Activated gamma-delta T cell treated with Interleukin-2 at 50 U/mL for 16 hours (primary cell): ENCODE measurements around the gene TMEM273.

ENCODE experiments used
- DNase-seq: peaks from one replicate; pipeline ENCODE4 v3.0.0-alpha.2; 2020

Gene TMEM273

DNA sequence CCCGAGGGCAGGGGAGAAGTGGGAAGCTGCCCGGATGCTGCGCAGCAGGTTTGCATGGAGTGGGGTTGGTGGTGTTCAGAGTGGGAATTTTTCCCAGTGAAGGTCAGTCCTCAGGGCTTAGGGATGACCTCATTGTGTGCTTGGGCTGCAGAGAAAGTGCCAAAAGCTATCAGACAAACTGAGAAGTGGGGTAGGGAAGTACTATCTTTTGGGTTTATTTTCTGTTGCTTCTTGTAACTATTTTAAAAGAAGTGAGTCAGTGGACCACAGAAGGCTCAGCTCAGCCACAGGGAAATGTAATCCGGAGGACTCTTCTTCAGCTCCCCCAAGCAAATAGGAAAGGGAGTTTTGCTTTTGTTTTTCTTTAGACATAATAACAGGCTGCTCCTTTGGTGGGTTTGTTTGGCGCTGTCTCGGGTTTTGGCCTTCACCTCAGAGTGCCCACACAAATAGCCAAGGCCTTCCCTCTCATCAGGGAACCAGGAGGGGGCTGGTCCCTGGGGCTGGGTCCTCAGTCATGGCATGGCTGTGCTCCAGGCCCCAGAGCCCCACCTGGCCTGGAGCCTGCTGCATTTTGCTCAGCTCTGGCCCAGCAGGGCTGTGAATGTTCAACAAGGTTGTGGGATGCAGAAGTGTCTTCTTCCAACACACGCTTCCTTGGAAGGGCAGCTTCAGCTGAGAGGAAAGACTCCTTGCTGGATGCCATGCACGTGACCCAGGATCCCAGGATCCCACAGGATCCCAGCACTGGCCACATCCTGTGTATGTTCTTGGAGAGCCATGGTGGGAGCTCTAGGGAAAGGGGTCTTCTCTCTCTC lies 49.0 kb downstream of the TMEM273 start:
- DNase-seq = no peak

DNA sequence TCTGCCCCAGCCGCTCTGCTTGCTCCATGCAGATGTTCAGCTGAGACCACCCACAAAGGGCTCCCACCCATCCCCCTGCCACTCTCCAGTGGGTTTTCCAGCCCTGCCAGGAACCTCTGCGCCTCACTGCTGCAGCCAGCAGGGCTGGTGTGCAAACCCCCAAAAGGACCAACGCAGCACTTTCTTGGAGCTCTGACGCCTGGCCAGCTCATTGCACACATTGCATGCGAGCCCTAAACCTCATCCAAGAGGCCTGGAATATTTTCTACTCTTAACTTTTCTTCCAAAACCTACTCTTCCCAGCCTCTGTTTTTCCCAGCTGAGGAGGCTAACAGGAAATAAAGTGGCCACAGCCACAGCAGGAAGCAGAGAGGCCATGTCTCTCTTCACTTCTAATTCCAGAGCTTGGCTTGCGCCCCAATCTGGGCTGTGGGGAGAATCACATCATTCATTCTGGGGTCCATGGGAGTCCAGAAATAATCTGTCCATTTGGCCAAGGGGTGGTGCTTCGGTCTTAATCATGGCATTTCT lies 49.8 kb downstream of the TMEM273 start:
- no peak for DNase-seq

DNA sequence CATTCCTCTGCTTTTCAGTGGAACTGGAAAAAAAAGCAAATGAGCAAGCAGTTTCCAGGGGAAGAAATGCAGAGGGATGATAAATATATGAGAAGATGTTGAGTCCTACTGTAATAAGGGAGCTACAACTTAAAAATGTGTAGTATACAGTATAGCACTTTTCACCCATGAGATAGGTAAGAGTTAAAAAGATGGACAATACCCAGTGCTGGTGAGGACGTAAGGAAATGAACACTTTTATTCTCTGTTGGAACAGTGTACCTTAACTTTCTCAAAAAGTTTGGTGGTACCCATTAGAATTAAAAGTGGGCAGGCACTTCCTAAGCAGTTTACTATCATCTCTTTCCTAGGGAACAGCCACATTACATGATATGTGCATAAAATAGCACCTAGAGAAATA lies 51.7 kb downstream of the TMEM273 start:
- DNase-seq = no peak

DNA sequence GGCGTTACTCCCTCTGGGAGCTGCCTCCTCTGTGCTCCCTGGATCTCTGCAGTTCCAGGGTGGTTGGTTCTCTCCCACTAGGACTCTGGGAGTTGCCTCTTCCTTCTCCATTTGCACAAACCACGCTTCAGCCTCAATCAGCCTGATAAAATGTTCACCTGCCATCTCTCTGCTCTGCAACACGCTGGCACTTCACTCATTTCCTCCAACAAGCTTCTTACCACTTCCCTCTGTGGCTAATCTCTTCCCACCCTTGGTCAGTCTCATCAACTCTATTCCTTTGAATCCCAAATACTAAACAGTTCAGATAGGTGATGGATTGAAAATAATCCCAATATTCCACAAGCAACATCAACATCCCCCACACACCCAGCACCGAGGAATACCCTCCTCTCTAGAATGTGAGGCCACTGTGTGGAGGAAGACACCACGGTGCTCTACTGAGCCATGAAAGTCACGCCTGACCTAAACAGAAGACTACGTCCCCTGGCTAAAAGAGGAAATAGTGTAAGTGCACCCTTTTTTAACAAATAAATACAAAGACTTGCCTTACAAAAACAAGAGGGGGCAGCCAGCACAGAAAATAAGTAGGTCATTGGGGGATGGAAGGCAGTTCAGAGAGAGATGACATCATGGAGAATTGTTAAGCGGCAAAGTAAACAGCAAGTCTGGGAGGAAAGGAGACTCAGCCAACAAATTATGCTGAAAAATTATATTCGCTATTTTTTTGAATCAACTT lies 52.4 kb downstream of the TMEM273 start:
- no peak for DNase-seq

DNA sequence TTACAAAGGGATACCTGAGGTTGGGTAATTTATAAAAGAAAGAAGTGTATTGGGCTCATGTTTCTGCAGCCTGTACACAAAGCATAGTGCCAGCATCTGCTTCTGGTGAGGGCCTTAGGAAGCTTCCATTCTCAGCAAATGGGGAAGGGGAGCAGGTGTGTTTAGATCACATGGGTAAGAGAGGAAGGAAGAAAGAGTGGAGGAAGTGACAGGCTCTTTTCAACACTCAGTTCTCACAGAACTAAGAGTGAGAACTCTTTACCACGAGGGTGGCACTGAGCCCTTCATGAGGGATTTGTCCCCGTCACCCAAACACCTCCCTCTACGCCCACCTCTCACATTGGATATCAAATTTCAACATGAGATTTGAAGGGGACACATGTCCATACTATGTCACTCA lies 53.9 kb downstream of the TMEM273 start:
- no peak for DNase-seq

DNA sequence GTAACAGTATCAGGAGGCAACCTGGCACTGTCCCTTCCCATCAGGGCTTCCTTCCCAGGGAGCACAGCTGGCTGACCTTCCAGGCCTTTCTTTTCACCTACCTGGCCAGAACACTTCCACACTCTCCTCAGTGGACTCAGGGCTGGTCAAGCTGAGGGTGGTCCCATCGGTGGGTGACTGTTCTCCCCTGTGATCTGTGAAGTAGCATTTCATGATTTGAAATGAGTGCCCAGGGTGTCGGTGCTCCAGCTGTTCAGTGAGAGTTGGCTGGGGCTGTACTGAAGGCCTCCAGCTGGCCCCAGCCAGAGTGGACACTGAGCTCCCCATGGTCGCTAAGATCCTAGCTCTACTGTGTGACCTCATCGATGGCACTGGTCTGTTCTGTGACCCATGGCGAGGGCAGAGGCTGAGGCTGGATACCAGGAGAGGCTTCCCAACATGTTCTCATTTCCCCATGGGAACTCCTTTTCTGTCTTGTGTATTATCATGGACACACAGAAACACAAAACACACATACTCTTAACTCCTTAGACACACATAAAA lies 54.4 kb downstream of the TMEM273 start, which contains the start of gene FAM170B:
Gene FAM170B (minus strand): TSS at position 316 of the 543 bp plus-strand sequence. CDS start 103 bp downstream, at position 213.
- no peak for DNase-seq

DNA sequence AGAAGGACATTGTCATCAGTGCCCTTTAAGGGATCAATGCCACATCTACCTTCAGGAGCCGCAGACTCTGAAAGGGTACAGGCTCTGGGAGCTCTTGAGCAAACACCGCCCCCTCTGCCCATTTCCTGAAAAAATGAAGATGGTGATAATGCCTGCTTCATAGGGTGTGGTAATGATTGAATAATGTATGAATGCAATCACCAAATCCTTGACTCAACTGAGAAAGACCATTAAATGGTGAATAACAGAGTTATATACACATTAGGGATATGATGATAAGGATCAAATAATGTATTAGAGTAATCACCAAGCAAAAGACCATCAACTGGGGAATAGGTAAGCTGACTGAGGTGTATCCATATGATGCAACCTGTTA lies 55.8 kb downstream of the TMEM273 start:
- DNase-seq = no peak

DNA sequence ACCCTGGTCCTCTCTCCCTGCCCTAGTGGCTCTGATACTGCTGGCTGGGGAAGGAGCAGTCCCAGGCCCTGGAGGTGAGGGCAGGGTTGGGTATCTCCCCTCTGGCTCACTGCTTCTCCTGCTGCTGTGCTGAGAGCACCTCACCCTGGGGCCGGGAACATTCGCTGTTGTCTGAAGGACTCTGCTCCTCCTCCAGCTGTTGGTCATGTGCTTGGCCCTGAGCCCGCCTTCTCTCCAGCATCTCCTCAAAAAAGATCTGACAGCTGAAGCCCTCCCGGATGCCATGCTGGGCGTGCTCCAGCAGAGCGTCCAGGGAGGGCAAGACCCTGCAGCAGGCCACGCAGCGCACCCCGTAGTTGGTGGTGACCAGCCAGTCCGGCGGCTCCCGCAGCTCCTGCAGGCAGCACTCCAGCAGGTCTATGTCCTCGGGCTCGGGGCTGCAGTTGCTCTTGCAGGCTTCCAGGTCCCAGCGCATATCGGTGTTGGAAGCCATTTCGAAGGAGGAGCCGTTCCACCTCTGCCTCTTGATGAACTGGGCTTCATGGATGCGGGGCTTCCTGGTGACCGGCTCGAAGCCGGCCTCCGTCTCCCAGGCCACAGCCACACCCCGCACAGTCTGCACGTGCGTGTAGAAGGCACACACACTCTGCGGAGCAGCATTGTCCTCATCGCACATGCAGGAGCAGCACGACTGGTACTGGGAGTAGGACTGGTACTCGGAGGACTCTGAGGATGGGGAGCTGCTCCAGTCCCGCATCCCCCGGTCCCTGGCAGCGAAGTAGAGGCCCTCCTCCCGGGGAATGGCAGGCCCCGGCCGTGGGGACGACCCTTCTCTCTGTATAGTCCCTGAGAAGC lies 56.5 kb downstream of the TMEM273 start:
- DNase-seq = no peak

DNA sequence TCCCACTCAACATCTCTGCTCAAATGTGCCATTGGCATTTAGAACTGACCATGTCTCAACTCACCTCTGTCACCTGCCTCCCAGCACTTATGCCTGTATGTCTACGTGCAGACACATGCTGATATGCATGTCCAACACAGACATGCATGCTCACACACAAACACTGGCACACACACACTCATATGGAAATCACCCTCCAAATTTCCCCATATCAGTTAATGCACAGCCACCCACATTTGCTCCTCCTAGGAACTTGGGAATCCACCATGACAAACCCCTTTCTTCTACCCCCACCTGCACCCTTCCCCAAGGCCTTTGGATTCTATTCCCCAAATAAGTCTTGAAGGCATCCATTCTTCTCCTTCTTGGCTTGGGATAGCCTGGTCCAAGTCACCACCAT lies 58.8 kb downstream of the TMEM273 start:
- no peak for DNase-seq

DNA sequence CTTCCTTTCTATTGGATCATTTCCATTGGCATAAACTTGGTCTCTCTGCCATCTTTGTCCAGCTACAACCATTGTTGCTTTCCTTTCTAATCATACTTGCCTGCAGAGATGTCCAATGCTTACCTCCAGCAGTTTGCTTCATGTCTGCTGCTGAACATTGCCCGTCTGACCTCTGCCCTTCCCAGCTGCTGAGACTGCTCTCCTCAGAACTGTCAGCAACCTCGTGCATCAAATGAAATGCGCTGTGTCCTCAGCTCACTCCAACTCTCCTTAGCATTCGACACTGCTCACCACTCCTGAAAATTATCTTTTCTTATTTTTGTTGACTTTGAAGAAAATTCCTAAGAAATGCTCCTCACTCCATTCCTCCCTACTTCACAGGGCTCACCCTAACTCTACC lies 59.3 kb downstream of the TMEM273 start:
- no peak for DNase-seq

DNA sequence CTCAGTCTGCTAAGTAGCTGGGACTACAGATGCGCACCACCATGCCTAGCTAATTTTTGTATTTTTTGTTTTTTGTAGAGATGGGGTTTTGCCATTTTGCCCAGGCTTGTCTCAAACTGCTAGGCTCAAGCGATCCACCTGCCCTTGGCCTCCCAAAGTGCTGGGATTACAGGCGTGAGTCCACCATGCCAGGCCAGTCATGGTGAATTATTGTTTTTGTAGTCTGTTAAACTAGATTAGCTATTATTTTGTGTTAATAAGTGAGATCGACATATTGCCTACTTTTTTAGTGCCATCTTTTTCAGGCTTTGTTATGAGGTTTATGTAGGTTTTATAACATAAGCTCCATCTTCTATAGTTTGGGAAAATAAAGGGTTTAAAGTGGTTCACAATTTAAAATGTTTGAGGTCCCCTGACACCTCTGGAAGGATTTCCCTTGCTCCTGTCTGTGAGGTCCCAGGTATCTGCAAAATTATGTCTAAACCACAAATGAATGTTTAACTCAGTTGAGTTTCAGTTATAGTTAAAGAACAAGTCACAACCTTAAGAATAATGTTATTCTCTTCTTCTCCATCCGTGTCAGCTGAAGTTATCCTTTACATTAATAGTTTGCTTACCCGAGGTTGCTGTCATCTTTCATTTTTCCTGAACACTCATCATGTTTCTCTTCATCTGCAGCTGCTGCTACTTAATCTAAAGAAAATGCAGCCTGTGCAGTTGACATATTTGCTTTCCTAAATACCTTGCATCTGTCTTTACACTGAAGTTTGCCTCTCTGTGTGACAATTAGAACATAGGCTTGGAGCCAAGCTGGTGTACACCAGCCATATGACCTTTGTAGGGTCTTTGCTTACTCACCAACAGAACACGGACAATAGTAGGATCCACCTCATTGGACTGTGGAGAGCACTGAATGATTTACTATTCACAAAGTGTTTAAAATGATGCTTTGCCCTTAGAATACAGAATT lies 63.9 kb downstream of the TMEM273 start:
- DNase-seq = no peak

DNA sequence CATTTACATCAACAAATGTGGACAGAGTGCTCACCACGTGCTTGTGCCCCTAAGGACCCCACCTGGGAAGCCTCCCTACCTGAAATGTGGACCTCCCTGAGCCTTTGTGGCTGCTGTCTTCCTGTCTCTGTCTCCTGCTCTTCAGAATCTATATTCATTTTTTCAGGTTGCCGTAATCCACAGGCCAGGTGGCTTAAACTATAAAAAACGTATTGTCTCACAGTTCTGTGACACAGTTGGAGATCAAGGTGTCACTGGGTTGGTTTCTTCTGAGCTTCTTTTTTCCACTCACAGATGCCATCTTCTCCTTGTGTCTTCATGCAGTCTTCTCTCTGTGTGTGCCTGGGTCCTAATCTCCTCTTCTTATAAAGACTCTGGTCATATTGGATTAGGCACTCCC lies 67.3 kb downstream of the TMEM273 start:
- DNase-seq = no peak

DNA sequence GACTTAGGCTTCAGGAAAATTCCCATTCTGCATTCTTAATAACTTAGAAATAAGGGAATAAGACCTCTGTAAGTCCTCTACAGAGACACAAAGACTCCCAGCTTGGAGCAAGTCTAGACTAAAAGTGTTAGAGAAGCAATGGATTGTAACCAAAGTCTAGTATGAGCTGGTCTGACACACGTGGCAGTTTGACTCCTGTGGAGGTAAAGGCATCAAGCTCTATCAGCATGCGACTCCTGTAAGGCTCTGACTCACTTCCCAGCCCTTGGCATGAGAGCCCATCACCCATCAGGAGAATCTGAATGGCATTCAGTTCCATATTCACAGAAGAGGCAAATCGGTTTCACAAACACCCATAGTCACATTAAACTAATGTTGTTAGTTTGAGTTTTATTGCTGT lies 68.4 kb downstream of the TMEM273 start:
- DNase-seq = no peak

DNA sequence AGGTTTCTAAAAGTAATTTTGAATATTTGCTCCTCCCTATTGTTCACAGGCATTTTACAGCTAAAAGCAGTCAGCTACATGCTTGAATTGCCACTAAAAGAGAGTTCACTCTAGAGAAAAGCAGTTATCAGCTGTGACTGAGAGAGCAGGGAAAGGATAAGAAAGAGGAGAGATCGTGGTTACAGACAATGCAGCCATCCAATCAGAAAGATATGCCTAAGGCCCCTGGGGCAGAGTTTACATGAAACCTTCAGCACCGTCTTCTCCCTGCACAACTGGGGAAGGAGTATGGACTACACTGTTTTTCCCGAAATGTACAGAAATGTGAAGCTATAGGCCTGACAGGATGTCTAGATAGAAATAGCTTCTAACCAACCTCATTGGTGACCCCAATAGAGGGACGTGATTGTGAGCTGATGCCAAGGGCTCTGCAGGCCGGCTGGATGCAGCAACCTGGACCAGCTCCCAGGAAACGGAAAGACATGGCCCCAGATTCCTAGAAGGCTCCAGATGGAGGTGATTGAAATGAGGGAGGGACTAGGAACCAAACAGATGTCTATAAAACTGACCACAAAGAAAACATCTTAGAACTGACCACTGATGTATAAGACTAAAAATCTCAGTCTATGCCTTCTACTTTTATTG lies 69.6 kb downstream of the TMEM273 start:
- DNase-seq = no peak

DNA sequence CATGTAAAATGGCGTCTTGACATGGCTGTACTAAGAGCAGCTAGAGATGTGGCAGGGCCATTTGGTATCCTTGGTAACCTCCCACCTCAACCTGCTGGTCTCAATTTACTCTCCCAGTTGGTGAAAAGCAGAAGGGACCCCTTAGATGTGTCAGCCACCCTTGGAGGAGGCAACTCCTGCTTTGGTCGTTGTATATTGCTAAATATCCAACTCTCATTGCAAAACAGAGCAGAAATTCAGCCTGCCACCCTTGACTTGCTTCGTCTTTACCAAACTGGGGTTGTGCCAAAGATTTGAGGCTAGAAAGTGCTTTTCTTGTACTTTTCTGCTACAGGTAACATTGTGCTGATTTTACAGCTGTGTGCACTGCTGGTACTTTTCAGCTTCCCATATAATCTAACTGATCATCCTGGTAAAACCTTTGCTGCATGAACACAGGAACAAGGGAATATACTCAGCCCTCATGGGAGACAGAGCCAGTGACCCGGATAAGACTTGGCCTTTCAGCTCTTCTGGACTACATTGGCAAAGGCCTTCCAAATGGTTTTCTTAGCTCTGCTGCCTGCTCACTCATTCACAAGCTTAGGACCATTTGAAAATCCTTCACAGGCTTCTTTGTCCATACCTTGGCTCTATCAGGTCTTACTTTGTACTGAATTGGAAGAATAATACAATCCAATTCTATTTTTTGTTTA lies 70.7 kb downstream of the TMEM273 start:
- DNase-seq = no peak

DNA sequence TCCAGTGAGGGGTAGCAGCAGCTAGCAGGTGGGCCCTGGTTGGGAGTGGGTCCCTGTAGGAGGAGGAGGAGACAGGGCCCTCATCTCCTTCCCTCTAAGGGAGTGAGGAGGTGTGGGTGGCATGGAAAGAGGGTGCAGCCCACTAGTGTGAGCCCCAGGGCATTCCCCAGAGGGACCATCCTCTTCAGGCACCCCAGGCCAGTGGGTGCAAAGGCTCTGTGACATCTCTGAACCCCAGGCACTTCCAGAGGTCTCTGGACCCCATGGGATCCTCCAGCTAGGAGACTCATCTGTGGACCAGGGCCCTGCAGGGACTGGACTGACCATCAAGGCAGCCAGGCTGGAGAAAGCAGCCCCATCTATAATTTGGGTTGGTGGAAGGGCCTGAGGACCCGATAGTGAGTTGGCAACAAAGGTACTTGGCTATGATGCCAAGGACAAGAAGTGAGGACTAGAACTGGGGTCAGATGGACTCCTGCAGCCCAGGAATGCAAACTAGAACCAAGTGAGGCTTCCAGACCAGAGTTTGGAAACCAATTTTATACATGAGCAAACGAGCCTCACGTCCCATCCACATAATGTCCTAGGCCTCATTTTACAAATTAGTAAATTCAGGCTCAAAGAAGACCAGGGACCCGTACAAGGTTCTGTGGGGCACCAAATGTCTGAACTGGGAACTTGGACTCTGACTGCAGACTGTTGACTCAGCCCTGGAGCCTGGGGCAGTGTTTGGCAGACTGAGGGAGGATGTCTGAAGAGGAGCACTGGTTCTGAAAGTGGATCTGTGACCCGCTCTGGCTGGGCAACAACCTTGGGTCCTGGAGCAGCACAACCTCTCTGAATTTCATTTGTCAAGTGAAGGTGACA lies 71.4 kb downstream of the TMEM273 start:
- no peak for DNase-seq

DNA sequence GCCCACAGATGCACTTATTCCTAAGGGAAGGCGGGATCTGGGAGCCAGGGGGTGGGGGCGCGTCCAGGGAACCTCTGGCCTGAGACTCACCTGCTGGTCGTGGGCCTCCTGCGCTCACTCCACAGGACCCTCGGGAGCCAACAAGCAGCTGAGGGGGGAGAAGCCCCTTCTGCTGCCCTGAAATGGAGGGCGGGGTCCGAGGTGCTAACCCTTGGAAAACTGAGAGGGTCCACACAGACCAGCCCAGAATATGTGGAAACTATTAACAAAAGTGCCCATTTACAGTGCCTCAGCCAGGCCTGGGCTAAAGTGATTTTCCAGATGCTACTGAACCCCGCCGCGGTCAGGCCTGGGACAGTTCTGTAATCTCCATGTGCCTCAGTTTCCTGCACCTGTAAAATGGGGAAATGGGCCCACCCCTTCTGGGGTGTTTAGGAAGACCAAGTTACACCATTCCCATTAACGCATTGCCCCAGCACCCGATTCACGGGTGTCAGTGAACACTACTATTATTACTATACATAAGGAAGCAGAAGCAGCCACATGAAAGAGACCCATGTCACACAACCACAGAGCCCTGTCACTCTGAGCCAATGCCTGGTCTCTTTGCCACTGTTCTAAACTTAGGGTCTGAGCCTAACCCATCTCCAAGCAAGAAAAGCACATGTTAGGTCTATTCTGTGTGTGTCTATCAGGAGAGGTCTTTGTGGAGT lies 72.2 kb downstream of the TMEM273 start:
- DNase-seq = no peak

DNA sequence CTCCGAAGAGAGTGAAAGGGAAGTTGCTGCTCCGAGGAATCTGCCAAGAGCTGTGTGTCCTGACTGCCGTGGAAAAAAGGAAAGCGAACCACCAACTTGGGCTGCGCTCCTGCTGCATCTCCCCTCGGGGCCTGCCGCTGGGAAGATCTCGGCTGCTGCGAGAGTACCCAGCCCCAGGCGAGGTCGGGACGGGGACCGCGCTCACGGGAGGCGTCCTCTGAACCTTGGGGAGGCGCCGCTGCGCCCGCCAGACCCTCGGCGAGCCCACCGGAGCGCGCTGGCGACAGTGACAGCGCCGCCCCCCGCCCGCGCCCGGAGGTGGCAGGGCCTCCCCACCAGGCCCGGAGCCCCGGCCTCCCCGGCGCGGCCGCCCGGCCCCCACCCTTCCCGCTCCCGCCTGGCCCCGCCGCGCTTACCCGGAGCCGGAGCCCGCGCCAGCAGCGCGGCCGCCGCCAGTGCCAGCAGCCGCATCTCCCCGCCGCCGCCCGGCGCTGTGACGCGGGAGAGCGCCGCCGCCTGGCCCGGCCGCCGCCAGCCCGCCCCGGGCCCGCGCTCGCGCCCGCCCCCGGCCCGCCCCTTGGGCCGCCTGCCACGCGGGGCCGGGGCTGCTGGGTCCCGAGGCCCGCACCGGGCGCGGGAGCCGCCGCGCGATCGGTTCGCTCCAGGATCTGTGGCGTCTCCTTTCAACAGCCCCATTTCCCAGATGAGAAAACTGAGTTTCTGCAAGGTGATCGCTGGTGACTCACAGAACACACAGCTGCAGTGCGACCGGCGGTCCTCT lies 73.0 kb downstream of the TMEM273 start, which contains the start of gene VSTM4:
Gene VSTM4 (minus strand): TSS at position 508 of the 781 bp plus-strand sequence. CDS start 37 bp downstream, at position 471.
- DNase-seq = no peak
